RCC 7860 (cell line): ENCODE data around the gene PTPRS.

Experiments
- DNase-seq: peaks from one replicate; pipeline ENCODE4 v3.0.0-alpha.2; 2015; ENCODE audit warnings: low spot score
- FAIRE-seq: peaks from 2 replicates; lab custom pipeline; 2012; peaks lifted over from hg19 to GRCh38; lab: Jason Lieb, UNC

Gene PTPRS

DNA sequence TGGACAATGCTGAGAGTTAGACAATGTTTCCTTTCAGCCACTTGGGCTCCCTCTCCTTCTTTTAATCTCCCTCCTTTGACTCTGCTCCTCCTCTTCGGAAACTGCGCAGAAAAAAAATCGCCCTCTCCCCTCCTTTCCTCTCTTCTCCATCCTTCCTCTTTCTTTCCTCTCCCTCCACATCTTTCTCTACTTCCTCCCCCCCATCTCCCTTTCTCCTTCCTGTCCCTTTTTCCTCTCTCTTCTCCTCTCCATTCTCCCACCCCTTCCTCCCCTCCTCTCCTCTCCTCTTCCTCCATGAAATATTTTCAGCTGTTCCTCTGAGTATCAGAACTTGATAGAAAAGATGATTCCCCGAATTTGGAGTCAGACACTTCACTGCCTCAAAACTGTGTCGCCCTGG is 15.1 kb upstream of the PTPRS start:
- FAIRE-seq (no peak), DNase-seq (no peak)

DNA sequence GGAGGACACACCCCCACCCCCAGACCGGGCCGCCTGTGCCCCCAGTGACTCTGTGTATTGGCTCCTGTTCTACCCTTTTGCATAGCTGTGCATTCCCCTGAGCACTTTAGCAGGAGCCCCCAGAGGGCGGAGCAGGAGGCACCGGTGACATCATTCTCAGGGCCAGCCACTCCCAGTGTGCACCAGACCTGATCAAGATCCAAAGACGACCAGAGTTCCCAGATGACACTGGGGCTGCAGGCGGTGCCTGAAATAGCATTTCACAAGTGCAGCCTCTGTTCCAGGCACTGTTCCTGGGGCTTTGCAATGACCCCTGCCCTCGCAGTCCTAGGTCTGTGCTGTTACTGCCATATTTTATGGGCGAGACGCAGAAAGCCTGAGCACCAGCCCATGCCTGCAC is 14.5 kb upstream of the PTPRS start:
- no peak for FAIRE-seq
- no peak for DNase-seq

DNA sequence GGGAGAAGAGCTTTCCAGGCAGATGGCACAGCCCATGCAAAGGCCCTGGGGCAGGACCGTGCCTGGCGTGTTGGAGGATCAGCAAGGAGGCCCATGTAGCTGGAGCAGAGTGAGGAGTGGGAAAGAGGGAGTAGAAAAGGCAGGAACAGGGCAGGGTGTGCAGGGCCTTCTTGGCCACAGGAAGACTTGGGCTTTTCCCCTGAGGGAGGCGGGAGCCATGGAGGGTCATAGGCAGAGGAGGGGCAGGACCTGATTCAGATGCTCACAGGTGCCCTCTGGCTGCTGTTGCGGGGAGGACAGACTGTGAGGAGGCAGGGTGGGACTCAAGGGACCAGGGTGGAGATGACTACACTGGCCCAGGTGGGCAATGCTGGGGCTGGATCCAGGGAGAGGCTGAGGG is 13.8 kb upstream of the PTPRS start:
- FAIRE-seq (no peak), DNase-seq (no peak)

DNA sequence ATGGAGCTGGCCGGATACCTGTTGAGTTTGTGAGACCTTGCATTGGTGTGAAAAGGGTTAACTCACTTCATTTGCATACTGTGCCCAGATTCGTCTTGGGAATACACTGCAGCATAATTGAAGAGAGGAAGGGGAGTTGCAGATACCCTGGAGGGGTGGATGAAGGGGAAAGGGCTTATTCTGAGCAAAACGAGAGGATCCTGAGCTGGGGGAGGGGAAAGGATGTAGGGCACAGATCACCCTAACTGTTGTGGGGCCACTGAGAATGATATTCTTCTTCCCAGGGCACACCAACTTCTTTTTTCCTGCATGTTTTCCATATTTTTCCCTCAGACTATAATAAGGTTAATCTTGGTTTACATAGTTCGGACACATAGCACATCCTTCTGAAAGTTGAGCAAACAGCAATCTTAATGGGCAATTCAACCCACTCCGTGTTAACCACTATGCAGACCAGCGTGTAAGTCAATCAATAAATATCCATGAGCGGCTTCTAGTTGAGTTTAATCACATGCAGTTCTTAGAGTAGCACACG is 11.7 kb upstream of the PTPRS start:
- no peak for FAIRE-seq

DNA sequence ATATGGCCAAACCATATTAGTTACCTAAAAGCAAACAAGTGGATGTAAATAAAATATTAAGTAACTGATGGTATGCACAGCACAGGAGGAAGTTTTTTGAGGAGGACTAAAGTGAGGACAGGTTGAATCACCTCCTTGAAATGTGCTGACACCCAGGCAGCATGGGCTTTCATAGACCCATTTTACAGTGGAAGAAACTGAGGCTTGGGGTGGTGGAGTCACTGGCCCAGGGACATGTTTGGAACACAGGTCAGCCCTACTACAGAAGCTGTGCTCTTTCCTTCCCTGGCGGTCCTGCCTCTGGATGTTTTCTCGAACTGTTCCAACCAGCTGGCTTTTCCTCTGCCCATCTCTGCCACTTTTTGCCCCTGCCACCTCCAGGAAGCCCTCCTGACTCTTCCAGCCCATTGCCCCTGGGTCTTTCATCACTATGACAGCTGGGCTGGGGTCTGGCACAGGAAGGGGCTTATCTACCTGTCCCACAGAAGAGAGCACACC is 11.2 kb upstream of the PTPRS start:
- FAIRE-seq, result no peak
- DNase-seq, result no peak

More for the DNA sequence above, 11.7 kb upstream of the PTPRS start:
- no peak for DNase-seq

DNA sequence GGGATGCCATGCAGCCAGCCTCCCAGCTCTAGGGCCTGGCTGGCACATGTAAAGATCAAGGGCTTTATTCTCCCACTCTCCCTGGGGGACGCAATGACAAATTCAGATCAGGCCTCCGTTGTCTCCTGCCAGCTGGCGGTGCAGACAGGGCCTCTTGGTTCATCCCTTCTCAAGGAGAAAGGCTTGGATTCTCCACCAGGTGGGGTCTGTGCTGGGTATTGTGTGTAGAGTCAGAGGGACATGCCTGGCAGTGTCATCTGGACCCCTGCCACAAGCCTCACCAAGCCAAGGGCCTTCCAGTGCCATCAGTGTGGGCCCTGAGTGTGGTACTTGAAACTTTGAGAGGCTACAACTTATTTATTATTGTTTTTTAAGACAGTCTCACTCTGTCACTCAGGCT is 8.4 kb upstream of the PTPRS start:
- no peak for DNase-seq

DNA sequence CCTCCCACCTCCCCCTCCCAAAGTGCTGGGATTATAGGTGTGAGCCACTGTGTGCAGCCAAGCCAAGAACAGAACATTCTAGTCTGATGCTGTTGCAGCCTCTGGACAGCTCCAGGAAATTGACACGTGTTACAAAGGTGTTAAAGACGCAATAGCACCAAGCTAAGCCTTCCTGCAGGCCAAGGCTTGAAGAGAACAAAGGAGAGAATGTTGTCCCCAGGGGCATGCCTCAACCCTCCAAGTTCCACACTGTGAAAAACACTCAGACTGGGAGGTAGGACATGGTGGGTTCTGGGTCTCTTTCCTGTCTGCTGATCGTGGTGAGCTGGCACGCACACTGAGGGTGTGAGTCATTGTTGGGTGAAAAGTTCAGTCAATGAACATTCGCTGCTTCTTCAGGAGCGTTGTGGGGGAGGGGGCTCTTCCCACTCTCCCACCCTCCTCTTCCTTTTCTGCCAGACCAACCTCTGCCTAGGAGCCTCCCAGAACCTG is 5.3 kb upstream of the PTPRS start:
- FAIRE-seq (no peak), DNase-seq (peak; percentile 20)

More for the DNA sequence above, 8.4 kb upstream of the PTPRS start:
- no peak for FAIRE-seq

DNA sequence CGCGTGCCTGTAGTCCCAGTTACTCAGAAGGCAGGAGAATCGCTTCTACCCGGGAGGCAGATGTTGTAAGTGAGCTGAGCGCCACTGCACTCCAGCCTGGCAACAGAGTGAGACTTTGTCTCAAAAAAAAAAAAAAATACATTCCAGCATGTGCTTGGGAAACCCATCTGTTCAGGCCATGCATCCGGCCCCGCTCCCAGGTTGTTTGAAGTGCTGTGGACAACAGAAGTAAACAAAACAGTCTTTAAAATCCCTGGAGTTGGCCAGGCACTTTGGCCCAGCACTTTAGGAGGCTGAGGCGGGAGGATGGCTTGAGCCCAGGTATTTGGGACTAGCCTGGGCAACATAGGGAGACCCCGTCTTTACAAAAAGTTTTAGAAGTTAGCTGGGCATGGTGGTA is 3.2 kb upstream of the PTPRS start:
- DNase-seq (no peak), FAIRE-seq (no peak)

DNA sequence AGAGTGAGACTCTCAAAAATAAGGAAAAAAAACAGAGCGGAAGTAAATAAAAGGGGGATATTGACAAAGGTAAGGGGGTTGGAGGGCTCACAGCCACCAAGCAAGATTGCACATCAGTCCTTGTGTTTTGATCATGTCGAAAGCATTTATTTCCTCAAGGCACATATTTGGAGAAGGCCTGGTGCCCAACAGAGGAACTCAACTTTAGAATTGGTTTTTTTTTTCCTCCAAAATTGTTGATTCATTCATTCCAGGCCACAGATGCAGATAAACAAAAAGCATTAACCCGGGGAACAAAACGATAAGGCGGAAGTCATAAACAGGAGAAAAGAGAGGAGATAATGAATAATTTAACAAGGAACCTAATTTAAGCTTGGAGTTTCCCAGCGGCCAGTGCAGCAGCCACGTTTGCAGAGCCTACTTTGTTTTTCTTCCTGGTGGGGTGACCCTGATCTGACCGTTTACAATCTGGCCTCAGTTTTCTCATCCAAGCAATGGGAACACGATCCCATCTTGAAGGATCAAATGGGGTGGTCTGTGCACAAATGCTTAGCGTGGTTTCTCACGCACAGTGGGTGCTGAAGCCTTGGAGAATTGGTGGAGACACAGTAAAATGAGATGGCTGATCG is 2.1 kb upstream of the PTPRS start:
- FAIRE-seq, result no peak
- no peak for DNase-seq

DNA sequence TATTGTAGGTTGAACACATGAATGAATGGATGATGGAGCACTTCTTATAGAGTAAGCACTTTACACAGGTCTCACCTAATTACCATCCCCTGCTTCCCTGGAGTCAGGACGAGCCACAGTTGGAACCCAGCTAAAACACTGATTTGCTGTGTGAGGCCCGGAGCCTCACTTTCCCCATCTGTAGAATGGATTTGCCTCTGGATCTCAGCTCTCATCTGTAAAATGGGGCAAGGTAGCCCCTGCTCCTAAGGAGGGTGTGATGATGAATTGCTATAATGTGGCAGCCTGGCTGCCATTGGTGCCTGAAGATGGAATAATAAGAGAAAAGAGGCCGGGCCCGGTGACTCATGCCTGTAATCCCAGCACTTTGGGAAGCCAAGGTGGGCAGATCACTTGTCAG is 1.4 kb upstream of the PTPRS start:
- FAIRE-seq (no peak), DNase-seq (no peak)

DNA sequence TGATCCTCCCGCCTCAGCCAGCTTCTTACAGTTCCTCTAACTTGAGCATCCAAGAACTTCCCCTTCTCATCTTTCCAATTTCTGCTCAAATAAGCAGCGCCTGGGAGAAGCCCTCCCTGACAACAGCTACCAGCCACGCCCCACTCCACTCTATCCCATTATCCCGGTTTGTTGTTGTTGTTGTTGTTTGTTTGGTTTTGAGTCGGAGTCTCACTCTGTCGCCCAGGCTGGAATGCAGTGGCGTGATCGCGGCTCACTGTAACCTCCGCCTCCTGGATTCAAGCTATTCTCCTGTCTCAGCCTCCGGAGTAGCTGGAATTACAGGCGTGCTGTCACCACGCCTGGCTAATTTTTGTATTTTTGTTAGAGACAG is 822 bp upstream of the PTPRS start:
- FAIRE-seq, result no peak

DNA sequence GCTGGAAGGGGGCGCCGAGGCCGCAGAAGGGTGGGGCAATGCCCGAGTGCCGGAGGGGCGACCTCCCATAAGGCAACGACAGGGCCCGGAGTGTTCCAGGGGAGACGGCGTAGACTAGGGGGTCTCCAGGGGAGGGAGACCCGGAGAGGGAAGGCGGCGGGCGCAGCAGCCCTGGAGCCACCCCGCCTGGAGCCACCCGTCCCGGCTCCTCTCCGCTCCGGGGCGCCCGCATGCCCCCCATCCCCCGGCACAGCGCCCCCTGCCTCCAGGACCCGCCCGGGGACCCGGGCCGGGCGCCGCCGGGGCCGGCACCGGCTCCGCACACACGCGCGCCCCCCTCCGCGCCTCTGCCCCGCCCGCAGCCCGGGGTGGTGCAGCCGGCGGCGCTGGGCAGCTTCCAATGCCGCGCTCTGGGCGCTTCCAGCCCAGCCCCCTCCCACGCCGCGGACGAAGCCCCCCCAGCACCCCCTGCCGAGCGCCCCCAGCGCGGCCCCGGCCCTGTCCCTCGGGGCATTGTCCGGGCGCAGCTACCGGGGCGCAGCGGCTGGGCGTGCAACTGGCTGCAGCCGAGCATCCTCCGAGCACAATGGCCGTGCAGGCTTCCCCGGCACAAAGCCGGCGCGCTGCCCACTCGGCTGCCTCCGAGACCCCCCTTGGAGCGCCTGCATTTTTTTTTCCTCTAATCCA is 519 bp downstream of the PTPRS start:
- DNase-seq (no peak), FAIRE-seq (no peak)

More for the DNA sequence above, 822 bp upstream of the PTPRS start:
- DNase-seq, result no peak

DNA sequence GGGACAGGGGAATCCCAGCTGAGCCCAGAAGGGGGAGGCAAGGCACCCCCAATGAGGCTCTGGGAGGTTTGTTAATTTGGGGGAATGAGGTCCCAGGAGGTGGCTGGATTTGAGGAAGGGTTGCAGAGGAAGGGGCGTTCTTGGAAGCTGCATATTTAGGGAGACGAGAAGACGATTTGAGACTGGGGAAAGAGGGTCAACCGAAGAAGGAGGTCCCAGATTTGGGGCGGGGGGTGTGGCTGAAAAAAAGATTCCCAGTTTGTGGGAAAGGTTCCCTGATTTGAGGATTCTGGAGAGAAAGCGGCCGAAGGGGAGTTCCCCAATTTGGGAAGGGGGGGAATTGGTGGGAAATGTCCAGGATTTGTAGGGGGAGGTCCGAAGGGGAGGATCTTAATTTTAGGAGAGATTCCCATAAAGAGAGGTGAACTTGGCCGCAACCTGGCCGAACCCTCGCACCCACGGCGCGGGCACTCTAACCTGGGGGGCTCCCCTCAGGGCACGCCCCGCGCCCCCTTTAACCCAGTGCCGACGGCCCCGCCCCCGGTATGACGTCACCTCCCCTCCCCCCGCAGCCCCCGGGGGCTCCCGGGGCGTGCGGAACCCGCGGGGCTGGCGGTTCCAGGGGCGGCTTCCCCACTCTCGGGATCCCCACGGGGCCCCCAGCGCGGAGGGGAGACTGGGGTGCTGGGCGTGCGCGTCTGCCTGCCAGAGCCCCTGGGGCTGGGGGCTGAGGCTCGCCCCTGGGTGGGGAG is 1.2 kb downstream of the PTPRS start:
- no peak for FAIRE-seq
- DNase-seq, result no peak

DNA sequence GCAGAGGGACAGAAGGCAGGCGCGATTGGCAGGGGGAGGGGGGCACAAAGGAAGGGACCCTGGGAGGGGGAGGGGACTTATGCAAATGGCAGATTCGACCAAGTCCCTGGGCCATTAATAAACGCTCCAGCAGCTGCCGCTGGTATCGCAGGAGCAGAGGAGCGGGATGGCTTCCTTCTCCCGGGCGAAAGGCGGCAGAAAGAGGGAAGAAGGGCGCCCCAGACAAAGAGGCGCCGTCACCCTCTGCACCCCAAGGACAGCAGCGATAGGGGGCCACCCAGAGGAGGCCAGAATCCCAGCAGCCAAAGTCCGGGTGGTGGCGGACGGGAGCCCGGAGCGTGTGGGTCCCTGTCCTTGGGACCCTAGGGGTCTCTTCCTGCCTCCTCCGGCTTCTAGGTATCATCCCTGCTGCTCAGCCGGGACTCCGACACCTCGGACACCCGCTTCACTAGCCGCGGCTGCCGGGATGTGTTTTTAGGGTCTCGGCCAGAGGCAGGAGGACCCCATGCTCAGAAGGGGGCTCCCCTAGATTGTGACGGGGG is 1.9 kb downstream of the PTPRS start:
- FAIRE-seq (no peak), DNase-seq (no peak)

DNA sequence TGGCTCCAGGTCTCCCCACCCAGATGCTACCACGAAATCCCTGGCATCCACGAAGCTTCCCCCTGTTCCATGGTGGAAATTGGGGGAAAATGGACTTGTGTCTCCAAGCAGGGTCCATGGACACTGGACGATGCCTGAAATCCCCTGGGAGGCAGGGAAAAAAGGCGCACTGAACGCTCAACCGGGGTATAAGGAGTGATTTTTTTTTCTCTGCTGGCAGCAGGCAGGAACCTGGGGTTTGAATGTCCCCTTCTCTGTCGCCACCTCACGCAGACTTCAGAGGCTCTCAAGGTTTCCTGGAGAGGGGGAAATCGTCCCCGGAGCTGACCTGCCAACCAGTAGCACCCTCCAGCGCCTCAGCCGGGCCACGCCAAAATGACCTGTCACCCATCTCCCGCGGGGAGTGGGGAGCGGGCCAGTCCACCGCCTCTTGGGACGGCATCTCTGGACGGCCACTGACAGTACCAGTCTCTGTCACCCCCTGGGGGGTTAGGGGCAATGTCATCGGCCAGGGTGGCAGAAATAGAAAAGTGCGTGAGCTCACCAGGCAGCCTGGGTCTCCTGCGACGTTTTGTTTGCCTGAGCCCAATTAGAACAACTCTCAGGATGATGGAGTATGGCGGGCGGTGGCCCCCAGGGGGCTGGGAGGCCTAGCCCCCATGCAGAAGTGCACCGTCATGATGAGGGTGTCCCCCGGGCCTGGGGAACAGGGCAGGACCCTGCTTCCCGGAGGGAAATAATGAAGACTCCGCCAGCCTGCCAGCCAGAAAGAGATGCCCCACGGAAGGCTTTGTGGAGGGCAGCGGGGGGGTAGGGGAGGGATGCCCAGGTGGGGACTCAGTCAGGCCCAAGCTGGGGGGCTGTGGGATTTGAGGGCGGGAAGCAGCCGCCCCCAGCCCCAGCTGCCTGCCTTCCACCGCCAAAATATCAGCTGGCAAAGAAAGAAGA is 2.6 kb downstream of the PTPRS start:
- FAIRE-seq (no peak), DNase-seq (no peak)

DNA sequence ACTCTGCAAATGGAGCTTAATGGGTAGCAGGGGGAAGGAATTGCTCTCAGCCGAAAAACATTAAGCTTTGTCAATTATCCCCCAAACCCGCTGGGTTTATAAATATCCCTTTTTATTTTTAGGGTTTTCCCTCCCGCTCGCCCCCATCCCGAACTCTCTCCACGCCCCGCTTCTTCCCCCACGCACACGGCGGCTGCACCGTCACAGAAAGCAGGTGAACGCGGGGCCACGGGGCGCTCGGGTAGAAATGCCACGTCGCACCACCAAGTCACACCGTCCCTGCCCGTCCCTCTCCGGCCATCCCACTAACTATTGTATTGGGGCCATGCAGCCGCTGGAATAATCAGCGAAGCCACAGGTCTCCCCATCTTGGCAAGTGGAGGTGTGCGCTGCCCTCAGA is 3.5 kb downstream of the PTPRS start:
- FAIRE-seq (no peak), DNase-seq (no peak)

DNA sequence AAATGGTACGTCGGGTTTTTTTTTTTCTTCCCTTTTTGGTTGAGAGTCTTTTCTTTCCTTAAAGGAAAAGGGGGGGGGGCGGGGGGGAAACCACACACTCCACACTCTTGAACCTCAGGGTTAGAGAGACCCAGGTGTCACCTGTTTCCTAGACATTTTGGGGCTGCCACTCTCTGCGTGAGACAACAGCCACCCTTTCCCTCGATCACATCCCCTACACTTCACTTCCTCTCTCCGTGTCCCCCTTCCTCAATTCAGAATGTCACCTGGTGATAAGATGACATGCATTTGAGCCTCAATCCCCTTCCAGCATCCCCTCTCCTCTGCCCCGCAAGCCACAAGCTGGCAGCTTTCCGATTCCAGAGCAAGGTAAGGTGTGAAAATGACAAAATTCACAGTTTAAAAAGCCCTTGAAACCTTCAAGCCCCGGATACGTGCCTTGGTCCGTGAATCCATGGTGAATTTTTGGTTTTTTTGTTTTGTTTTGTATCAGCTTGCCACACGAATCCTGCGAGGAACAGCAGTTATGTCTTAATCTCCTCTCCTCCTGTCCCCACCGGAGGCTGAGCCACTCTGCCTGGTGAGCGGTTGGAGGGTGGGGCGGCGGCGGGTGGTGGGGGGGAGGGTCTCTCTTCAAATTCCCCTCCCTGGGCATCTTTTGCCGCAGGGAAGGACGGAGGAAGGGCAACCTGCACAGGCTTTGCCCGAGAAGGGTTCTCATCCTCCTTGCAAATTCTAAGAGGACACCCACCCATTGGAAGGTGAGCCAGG is 4.2 kb downstream of the PTPRS start:
- DNase-seq (no peak), FAIRE-seq (no peak)

DNA sequence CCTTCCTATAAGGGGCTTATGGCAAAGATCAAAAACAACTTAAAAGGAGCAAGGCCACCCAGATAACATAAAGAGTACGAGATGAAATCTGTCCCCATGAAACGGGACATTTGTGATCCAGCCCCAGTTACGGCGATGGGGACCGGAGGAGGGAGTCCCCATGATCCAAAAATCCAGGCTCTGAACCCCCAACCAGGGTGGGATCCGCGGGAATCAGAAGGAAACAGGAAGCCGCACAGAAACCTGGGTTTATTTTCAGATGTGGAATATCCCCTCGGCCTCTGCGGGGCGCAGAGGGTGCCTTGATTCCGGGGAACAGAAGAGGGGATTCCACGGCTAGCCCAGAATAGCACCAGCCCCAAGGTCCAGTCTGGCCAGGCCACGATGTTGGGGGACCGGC is 5.0 kb downstream of the PTPRS start:
- FAIRE-seq (no peak), DNase-seq (no peak)

DNA sequence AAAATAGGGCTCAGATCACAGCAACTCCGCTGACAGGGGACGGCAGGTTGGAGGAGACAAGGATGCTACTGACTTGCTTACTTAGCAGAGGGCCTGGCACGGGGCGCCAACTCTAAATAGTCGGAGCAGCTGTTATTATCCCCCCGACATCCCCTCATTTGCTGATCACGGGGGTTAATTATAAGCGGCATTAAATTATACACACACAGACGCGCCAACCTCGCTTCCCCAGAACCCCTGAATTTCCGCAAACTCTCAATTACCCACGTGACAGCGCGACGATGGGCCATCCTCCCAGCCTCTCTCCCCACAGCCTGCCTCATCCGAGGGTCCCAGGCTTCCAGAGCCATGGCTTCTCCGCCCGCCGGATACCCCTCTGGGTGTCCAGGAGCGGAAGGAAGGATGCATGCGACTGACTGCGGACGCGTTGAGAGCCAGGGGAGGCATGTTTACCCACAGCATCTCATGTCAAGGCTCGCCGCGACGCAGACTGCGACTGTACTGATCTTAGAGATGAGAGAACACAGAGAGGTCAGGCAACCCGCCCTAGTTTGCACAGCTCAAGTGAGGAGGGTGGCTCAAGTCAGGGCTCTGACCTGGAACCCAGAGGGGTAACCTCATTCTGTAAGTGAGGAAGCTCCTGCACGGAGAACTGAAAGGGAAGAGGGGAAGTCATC is 5.7 kb downstream of the PTPRS start:
- no peak for DNase-seq
- no peak for FAIRE-seq
